Measurements from ENCODE around the gene C20orf202.

C20orf202 gene

DNA sequence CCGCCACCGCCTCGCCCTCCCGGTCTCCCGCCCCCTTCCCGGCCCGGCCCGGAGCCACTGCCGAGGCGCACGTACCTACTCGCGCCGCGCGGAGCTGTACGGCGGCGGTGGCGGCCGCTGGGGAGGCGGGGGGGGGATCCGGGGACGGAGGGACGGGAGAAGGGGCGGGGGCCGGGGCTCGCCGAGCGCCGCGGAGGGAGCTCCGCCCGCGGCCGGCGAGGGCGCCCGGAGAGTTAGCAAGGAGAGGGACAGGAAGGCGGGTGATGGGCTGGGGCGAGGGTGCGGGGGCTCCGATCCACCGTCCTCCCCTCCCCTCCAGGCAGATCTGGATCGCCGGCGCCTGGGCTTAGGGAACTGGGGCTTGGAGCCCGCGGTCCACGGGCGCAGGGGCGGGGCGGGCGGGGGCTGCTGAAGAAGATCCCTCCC is 17.9 kb upstream of the C20orf202 start:
- peak; percentile 61 for DNase-seq

- DNase-seq: peak; percentile 85
Observed at GRCh38 chr20:1185790-1186334, 17.4 kb upstream of the C20orf202 start.

- no peak for DNase-seq
Observed at GRCh38 chr20:1186367-1186991, 16.8 kb upstream of the C20orf202 start.

- peak; percentile 96 for DNase-seq
Observed at GRCh38 chr20:1187605-1188171, 15.6 kb upstream of the C20orf202 start.

DNA sequence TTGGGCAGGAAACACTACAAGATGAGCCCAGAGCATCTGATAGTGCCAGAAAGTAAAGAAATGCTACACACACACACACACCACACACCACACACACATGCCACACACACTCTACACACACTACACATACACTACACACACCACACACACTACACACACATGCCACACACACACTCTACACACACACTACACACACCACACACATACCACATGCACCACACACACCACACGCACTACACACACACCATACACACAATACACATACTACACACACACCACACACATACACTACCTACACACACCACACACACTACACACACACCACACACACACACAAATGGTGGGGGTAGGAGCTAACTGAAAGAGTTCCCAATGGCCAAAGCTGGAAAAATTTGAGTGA is 14.9 kb upstream of the C20orf202 start:
- DNase-seq: no peak

DNA sequence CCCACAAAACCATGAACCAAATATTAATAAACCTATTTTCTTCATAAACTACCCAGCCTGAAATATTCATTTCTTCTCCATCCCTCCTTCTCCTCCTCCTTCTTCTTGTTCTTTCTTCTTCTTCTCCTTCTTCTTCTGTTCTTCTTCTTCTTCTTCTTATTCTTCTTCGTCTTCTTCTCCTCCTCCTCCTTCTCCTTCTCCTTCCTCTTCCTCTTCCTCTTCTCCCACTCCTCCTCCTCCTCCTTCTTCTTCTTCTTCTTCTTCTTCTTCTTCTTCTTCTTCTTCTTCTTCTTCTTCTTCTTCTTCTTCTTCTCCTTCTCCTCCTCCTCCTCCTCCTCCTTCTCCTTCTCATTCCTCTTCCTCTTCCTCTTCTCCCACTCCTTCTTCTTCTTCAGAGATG is 13.4 kb upstream of the C20orf202 start:
- DNase-seq: no peak

- DNase-seq: peak; percentile 76
Observed at GRCh38 chr20:1190847-1191246, 12.4 kb upstream of the C20orf202 start.

DNA sequence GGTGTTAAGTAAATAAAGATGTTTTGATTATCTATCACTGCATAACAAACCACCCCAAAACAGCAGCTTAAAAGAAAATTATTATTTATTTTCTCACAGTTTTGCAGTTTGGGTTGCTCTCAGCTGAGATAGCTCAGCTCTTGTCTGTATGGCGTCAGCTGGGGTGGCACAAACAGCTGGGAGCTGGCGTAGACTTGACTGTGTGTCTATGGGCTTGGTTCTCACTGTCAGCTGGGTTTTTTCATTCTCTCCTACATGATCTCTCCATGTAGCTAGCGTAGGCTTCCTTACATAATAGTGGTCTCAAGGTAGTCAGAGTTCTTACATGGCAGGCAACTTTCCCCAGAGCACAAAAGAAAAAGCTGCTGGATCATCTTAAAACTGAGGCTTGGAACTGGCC is 12.0 kb upstream of the C20orf202 start:
- no peak for DNase-seq

DNA sequence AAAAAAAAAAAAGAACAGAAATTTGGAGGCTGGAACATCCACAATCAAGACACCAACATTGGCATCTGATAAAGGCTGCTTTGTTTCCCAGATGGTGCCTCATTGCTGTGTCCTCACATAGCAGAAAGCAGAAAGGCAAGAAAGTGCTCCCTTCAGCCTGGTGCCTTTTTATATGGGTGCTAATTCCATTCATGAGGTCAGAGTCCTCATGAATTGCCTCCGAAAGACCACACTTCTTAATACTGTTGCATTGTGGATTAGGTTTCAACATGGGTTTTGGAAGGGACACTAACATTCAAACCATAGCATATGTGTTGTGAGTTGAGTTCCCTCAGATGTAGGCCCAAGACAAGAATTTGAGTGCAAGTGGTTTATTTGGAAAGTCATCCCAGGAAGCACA is 8.0 kb upstream of the C20orf202 start:
- DNase-seq: no peak

GRCh38 chr20:1196634-1197033 is 6.6 kb upstream of the C20orf202 start:
- DNase-seq: peak; percentile 57

GRCh38 chr20:1197801-1198200 is 5.5 kb upstream of the C20orf202 start:
- no peak for DNase-seq

- no peak for DNase-seq
Observed at GRCh38 chr20:1198751-1199150, 4.5 kb upstream of the C20orf202 start.

DNA sequence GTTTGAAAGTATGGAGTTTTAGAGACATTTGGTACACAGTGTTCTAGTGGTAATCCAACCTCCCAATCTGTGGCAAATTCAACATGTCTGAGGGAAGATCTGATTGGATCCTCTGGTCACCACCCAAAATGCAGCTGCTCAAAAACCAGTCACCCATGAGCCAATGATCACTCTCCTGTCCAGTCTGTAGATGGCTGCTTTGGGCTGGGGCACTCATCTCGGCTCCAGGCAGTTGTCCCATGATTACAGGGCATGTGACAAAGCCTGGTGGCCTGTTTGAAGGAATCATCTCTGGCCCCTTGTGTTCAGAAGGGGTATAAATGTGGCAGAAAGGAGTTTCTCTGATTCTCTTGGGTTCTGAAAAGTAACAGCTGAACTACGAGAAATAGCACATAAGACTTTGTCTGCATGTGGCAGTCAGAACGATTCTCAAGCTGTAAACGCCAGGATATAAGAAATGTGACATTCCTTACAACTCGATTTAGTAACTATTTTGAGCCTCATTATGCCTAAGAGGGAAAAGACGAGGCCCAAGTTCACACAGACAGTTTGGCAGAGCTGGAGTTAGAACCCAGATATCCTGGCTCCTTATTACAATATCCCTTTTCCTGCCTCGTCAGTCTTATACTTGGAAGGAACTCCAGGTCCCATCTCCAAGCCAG is 3.9 kb upstream of the C20orf202 start:
- peak; percentile 33 for DNase-seq

GRCh38 chr20:1199964-1200363 is 3.3 kb upstream of the C20orf202 start:
- DNase-seq: no peak

- DNase-seq: no peak
Observed at GRCh38 chr20:1203630-1204029, 376 bp downstream of the C20orf202 start.

GRCh38 chr20:1204113-1204512 is 859 bp downstream of the C20orf202 start:
- no peak for DNase-seq

GRCh38 chr20:1204576-1204975 is 1.3 kb downstream of the C20orf202 start:
- no peak for DNase-seq

GRCh38 chr20:1205802-1206201 is 2.5 kb downstream of the C20orf202 start:
- no peak for DNase-seq

DNA sequence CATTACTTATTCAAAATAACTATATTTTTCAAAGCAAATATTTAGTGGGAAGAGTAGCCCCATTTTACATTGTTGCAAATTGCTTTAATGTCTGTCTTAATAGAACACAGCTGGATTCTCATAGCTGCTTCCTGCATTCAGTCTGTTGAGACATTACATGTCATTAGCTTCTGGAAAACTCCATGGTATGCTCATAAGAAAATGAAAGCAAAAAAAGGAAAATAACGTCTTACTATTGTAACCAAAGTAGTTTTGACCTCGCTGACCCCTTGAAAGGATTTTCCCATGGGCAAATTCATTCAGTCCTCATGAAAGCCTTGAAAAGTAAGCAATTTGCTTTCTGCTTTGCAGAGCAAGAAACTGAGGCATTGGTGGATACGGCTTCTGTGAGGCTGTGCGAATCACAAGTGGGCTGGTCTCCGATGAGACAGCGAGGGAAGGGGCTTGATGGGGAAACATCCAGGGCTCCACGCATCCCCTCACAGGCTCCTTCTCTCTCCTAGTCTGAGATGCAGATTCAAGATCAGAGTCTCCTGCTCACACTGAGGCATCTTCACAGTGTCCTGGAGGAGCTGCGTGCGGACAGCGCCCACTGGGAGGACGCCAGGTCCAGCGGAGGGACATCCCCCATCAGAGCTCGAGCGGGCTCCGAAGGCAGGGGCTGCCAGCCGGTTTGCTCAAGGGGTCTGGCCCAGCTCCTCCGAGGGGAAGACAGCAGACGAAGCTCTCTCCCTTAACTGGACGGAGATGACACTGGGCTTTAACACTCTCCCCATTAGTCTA is 3.3 kb downstream of the C20orf202 start:
- DNase-seq: peak; percentile 22

DNA sequence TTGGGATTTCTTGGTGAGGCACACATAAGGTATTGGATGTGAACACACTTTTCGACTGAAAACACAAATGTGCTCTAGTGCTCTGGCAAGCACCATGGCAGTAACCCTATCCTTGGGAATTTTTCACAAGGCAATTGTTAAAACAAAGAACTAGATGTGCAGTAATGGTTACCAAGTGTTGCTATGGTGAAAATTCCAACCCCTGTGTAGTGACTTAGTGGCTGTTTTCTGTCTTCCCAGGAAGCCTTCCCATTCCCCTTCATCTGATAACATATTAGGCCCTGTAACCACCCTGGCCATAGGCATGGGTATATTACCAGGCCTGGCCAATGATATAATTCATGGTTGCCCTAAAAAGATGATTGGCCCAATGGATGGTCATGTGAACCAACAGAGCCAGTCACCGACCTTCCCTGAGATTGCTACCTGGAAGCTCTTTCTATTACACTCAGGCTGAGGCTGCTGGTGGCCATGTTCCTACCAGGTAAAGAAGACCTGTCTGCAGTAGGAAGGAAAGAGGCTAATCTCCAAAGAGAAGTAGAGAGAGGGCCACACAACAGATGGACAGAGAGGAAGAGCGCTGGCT is 4.1 kb downstream of the C20orf202 start:
- DNase-seq: no peak

DNA sequence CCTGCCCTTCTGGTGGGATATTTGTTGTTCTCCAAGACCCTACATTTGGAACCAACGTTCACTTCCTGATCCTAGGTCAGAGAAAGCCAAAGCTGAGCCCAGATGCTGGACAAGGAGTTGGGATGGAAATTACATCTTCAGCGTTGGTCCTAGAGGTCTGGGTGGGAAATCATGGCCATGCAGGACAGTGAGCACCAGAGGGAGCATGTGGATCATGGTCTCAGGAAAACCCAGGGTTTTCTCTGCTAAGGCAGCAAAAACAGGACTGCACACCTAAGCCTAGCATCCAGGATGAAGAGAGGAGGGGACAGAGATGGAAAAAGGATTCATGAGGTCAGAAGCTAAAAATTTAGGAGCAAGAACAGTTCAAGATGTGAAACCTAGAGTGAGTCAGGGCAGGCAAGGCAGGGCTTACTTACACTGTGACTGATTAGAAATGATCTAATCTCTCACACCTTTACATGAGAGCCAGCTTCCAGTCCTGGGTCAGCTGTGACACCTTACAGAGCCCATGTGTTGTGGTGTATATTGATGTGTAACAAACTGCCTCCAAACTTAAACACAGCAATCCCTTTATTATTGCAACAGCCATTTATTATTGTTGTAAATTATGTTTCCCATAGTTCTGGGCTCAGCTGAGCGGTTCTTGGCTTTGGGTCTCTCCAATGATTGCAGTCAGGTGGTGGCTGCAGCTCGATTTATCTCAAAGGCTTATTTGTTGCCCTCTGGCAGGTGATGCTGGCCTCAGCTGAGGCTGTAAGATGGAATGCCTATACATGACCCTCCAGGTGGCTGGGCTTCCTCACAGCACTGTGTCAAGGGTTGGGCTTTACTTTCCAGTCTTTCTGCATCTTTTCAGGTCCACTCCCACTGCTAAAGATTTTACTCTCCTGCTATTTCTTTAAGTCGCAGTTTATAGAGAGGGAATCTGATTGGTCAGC is 6.5 kb downstream of the C20orf202 start:
- no peak for DNase-seq

GRCh38 chr20:1210501-1210900 is 7.2 kb downstream of the C20orf202 start:
- DNase-seq: no peak

Measured in OCI-M1 (cell line).